Lung (tissue), 12 donors: ENCODE results near the gene CDH23. TPM values are rescaled to one million over a fixed set of nuclear protein-coding genes. Genes with fewer than 3 reads are reported as not detected.

Experiments
- ATAC-seq: fragments of 200-7000 bp; cut with Tn5 transposase; one replicate; pipeline ENCODE4 v1.9.1; 2020; ENCODE audit warnings: moderate number of reproducible peaks; ENCODE audit not compliant: insufficient read depth, low FRiP score
- DNase-seq, 3 donors: peaks; one replicate each; pipeline ENCODE4 v3.0.0-alpha.2; 2013 to 2017
- H3K27ac ChIP-seq, 2 donors: one replicate each; pipeline ENCODE4 v1.5.1; 2013; ENCODE audit warnings: mild to moderate bottlenecking in 2 of 2, moderate library complexity in 2 of 2, control low read depth in 1 of 2, inconsistent platforms in 1 of 2, low read depth in 1 of 2, low read length in 1 of 2
- H3K27me3 ChIP-seq, 3 donors: one replicate each; pipeline ENCODE4 v1.5.1; 2013; ENCODE audit warnings: low read length in 2 of 3; ENCODE audit not compliant: control insufficient read depth in 3 of 3, insufficient read depth in 3 of 3
- H3K36me3 ChIP-seq, 4 donors: one replicate each; pipeline ENCODE4 v1.5.1; 2013; ENCODE audit warnings: low read length in 4 of 4, mild to moderate bottlenecking in 1 of 4, moderate library complexity in 1 of 4; ENCODE audit not compliant: control insufficient read depth in 4 of 4, insufficient read depth in 4 of 4
- H3K4me1 ChIP-seq, 5 donors: one replicate each; pipeline ENCODE4 v1.5.1; 2013; ENCODE audit warnings: low read length in 5 of 5, mild to moderate bottlenecking in 2 of 5, moderate library complexity in 1 of 5; ENCODE audit not compliant: control insufficient read depth in 5 of 5, insufficient read depth in 5 of 5
- H3K4me3 ChIP-seq: one replicate; pipeline ENCODE4 v1.5.1; 2013; ENCODE audit warnings: mild to moderate bottlenecking, control low read depth, moderate library complexity
- H3K9ac ChIP-seq, 2 donors: one replicate each; pipeline ENCODE4 v1.5.1; 2013; ENCODE audit warnings: low read length in 2 of 2, control low read depth in 1 of 2; ENCODE audit not compliant: insufficient read depth in 1 of 2
- H3K9me3 ChIP-seq, 4 donors: one replicate each; pipeline ENCODE4 v1.5.1; 2013; ENCODE audit warnings: low read length in 3 of 4, mild to moderate bottlenecking in 1 of 4, moderate library complexity in 1 of 4; ENCODE audit not compliant: control insufficient read depth in 4 of 4, insufficient read depth in 3 of 4
- WGBS, 2 donors: extraction: QIAGEN DNeasy Blood & Tissue Kit; methylation state at CpG; one replicate each; pipeline ENCODE4 v1.1.7; 2013; 5-methylcytosine and 5-hydroxymethylcytosine counted together
- polyA plus RNA-seq, 2 donors: library from polyadenylated mRNA; stranded (reverse); fragments of 200-250 nt; gene quantifications; one replicate each; pipeline ENCODE4 v1.2.1, GENCODE V29; 2013
- total RNA-seq, 2 donors: library from RNA; depleted of rRNA in 1 of 2; stranded (reverse); fragments of >200 nt in 1 of 2; gene quantifications; one replicate each; pipeline ENCODE4 v1.2.1, GENCODE V29; 2014 to 2021
- TF ChIP-seq, protein P1 (sequence below): IDR thresholded peaks from 2 replicates; pipeline ENCODE4 v1.5.1; 2012; ENCODE audit warnings: mild to moderate bottlenecking; ENCODE audit errors: control extremely low read depth, extremely low read depth
- donor health status: control.
- donor health status: control.
- donor health status: Bipolar disorder and iron deficiency.
- donor health status: healthy.
- donor health status: DM: yes; HTN: yes; CAD: no.

The CDH23 gene
- total and polyA plus RNA-seq, 4 donors = 4.5 to 29.5 (median 6.0) TPM

DNA sequence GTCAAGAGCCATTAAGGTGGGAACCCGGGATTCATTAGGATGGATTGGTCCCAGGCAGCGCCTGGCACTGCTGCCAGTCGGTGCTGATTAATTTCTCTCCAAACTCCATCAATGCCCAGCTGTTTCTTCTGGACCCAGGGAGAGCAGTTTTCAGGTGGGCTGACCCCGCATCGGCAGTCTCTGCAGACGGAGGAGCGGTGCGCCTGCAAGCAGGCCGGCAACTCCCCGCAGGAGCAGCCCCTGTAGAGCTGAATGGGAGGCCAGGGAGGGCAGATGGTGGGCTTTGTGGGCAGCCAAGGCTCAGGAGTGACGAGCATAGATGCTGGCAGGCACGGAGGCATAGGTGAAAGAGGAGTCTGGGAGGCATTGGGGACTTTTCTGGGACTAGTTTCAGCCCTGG lies 56.5 kb downstream of the CDH23 start:
- 87 to 89% methylated on average over 12 of the region's 12 CpGs for WGBS, 2 donors
- Histone ChIP-seq H3K27me3 (peaks cover 0 to 2% (median 0%) of the 10 kb centered on the region in 3 donors), H3K36me3 (no peaks in the 10 kb centered on the region), H3K9ac (no peak overlapping the region), H3K27ac (no peak overlapping the region), H3K4me1 (no peaks in the 10 kb centered on the region), H3K9me3 (no peaks in the 10 kb centered on the region), H3K4me3 (no peak overlapping the region)
- ATAC-seq = no peak
- DNase-seq = no peak
- TF ChIP-seq, protein P1, sequence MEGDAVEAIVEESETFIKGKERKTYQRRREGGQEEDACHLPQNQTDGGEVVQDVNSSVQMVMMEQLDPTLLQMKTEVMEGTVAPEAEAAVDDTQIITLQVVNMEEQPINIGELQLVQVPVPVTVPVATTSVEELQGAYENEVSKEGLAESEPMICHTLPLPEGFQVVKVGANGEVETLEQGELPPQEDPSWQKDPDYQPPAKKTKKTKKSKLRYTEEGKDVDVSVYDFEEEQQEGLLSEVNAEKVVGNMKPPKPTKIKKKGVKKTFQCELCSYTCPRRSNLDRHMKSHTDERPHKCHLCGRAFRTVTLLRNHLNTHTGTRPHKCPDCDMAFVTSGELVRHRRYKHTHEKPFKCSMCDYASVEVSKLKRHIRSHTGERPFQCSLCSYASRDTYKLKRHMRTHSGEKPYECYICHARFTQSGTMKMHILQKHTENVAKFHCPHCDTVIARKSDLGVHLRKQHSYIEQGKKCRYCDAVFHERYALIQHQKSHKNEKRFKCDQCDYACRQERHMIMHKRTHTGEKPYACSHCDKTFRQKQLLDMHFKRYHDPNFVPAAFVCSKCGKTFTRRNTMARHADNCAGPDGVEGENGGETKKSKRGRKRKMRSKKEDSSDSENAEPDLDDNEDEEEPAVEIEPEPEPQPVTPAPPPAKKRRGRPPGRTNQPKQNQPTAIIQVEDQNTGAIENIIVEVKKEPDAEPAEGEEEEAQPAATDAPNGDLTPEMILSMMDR = no peak

DNA sequence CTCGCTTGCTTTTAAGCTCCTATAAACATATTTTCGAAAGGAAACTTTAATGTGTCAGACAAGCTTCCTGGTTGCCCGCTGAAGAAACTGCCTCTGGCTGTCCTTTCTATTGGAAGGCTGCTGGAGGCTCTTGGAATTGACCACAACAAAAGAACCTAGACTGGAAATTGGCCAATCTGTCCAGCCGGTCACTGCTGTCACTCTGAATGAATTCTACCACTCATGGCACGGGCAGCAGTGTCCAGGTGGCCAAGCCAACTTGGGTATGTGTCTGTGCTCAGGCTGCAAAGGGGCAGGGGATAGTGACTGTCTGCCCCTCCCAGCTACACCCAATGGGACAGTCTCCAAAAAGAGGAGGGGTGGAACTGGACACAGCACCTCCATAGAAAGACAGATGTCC lies 57.6 kb downstream of the CDH23 start:
- 66 to 79% methylated on average over 5 of the region's 5 CpGs for WGBS, 2 donors
- Histone ChIP-seq H3K27ac (no peak overlapping the region), H3K9ac (no peak overlapping the region), H3K36me3 (no peaks in the 10 kb centered on the region), H3K27me3 (peaks cover 0 to 2% (median 0%) of the 10 kb centered on the region in 3 donors), H3K4me1 (no peaks in the 10 kb centered on the region), H3K9me3 (no peaks in the 10 kb centered on the region), H3K4me3 (no peak overlapping the region)
- DNase-seq (no peak), ATAC-seq (no peak)
- TF ChIP-seq, protein P1 = no peak

DNA sequence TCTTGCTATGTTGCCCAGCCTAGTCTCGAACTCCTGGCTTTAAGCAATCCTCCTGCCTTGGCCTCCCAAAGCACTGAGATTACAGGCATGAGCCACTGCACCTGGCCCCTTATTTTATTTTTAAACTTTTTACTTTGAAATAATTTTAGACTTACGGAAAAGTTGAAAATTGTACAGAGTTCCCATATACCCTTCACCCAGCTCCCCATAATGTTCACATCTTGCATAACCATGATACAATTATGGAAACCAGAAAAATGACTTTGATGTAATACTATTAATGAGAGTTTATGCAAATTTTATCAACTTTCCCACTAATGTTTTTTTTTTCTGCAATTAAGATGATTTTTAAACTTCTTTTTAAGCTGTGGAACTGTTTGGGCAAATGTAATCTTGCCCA lies 58.3 kb downstream of the CDH23 start:
- no peaks in the 10 kb centered on the region for H3K4me1 ChIP-seq
- no peak overlapping the region for H3K4me3 ChIP-seq
- DNase-seq (no peak), ATAC-seq (no peak)
- H3K9ac ChIP-seq = no peak overlapping the region
- peaks cover 0 to 2% (median 0%) of the 10 kb centered on the region in 3 donors for H3K27me3 ChIP-seq
- TF ChIP-seq, protein P1 = no peak
- H3K36me3 ChIP-seq = no peaks in the 10 kb centered on the region
- WGBS, 2 donors = 50 to 97% methylated on average over 2 of the region's 2 CpGs
- H3K9me3 ChIP-seq = no peaks in the 10 kb centered on the region
- H3K27ac ChIP-seq = no peak overlapping the region

DNA sequence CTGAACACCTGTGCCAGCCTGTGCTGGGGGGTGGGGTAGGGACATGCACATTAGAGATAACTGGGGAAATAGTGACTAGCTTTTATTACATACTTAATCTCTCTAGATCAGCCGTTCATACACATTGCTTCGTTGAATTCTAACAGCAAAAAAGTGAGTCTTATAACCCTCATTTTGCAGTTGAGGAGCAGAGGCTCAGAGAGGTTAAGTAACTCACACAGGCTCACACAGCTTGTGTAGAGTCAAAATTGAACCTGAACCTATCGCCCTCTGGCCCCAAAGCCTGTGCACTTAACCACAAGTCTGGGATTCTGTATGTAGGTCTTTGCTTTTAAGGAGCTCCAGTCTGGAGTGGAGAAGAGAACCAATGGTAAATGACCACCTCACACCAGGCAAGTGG lies 59.9 kb downstream of the CDH23 start:
- H3K4me3 ChIP-seq = no peak overlapping the region
- H3K27me3 ChIP-seq = peaks cover 0 to 2% (median 0%) of the 10 kb centered on the region in 3 donors
- H3K9me3 ChIP-seq = no peaks in the 10 kb centered on the region
- H3K4me1 ChIP-seq = no peaks in the 10 kb centered on the region
- 84 to 91% methylated on average over 3 of the region's 3 CpGs for WGBS, 2 donors
- DNase-seq (no peak), ATAC-seq (no peak)
- TF ChIP-seq, protein P1 = no peak
- no peak overlapping the region for H3K27ac ChIP-seq
- no peaks in the 10 kb centered on the region for H3K36me3 ChIP-seq
- H3K9ac ChIP-seq = no peak overlapping the region
